T-helper 1 cell (primary cell): ENCODE data around the gene CYP46A1.

ENCODE experiments used
- DNase-seq, 5 donors: peaks; one replicate each; pipeline ENCODE4 v3.0.0-alpha.2; 2012 to 2020

CYP46A1 gene

GRCh38 chr14:99689266-99690236 lies 5.5 kb downstream of the CYP46A1 start:
- DNase-seq = no peak

DNA sequence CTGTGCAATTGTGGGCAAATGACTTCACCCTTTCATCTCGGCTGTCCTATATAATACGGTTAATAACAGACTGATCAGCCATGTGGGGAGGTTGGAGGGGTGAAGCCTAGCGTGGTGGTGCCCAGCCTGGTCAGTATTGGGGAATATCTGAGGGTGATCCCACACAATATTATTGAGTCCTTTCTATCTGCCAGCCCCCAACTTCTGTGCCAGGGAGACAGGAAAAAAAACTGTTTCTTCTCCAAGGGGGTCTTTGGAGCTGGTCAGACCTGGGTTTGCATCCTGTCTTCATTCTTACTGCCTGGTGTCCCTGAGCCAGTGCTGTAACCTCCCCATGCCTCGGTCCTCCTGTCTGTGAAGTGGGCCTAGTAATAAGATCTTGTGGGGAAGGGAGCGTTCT lies 6.5 kb downstream of the CYP46A1 start:
- DNase-seq = no peak

- no peak for DNase-seq
Observed at GRCh38 chr14:99691111-99691885, 7.2 kb downstream of the CYP46A1 start.

DNA sequence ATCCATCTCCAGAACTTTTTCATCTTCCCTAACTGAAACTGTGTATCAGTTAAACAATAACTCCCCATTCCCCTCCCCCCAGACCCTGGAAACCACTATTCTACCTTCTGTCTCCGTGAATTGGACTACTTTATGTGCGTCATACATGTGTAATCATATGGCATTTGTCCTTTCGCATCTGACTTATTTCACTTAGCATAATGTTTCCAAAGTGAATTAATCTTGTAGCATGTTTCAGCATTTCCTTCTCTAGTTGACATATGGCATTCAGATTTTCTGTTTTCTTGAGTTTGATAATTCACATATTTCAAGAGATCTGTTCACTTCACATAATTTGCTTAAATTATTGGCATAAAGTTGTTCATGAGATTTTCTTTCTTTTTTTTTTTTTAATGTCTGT lies 9.8 kb downstream of the CYP46A1 start:
- DNase-seq = no peak

DNA sequence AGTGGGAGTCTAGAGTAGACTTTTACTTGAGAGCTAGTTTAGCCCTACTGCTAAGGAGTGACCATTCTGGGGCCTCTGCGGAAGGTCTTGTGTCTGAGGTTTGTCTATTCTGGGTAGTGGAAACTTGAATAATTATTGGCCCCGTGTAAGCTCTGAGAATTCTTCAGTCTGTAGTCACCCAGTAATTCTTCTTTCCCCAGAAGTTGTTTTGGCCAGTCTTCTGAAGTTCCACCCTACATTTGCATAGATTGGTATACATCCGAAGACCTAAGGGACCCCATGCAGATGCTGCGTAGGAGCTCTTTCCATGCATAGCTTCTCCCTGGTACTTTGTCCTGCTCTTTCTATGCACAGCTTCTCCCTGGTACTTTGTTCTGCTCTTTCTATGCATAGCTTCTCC lies 12.8 kb downstream of the CYP46A1 start:
- DNase-seq = no peak

GRCh38 chr14:99698236-99698635 lies 14.1 kb downstream of the CYP46A1 start:
- DNase-seq = no peak

- no peak for DNase-seq
Observed at GRCh38 chr14:99698642-99699041, 14.5 kb downstream of the CYP46A1 start.

DNA sequence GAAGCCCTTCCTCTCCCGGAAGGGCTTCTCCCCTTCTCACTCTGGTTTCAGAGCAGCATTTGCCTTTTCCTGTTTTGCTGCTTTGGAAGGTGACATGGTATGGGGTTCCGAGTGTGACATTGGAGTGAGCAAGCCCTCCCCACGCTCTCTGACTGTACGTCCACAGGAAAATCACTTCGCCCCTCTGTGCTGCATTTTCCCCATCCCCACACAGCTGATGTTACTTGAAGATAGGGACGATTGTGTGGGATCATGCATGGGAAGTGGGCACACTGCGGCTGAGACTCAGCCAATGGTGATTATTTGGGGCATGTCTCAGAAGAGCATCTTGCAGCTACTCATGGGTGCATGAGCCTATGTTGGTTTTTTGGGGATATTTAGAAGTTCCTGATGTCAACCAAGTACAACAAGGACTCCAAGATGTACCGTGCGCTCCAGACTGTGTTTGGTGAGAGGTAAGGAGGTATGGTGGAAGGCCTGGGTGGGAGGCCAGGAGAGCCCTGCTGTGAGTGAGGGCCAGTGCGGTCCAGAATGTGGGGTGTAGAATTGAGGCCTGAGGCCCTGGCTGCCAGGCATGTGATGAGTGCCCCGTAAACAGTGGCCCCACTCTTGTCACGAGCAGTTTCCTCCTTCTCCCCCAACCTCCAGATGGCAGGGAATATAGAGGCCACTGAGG lies 15.1 kb downstream of the CYP46A1 start:
- no peak for DNase-seq

- DNase-seq = no peak
Observed at GRCh38 chr14:99699861-99700260, 15.8 kb downstream of the CYP46A1 start.

DNA sequence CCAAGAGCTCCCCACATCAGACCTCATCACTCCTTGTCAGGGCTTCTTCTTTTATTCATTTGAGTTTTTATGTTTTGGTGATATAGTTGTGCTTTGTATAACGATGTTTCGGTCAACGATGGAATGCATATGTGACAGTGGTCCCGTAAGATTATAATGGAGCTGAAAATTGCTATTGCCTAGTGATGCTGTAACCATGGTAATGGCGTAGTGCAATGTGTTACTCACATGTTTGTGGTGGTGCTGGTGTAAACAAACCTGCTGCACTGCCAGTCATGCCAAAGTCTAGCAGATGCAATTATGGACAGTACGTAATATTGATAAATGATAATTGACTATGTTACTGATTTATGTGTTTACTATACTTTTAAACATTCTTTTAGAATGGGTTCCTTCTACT lies 16.3 kb downstream of the CYP46A1 start:
- DNase-seq = no peak

GRCh38 chr14:99701260-99701659 lies 17.2 kb downstream of the CYP46A1 start:
- DNase-seq = no peak

DNA sequence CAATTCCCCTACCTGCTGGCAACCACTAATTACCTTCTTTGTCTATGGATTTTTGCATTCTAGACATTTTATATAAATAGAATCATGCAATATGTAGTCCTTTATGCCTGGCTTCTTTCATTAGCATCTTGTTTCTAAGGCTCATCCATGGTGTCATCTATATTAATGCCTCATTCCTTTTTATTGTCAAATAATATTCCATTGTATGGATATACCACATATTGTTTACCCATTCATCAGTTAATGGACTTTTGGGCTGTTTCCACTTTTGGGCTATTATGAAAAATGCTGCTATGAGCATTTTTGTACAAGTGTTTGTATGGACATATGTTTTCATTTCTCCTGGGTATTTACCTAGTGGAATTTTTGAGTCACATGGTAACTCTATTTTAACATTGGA lies 18.0 kb downstream of the CYP46A1 start:
- DNase-seq = no peak

- DNase-seq = no peak
Observed at GRCh38 chr14:99703381-99703780, 19.3 kb downstream of the CYP46A1 start.

- DNase-seq = no peak
Observed at GRCh38 chr14:99704037-99704436, 19.9 kb downstream of the CYP46A1 start.

DNA sequence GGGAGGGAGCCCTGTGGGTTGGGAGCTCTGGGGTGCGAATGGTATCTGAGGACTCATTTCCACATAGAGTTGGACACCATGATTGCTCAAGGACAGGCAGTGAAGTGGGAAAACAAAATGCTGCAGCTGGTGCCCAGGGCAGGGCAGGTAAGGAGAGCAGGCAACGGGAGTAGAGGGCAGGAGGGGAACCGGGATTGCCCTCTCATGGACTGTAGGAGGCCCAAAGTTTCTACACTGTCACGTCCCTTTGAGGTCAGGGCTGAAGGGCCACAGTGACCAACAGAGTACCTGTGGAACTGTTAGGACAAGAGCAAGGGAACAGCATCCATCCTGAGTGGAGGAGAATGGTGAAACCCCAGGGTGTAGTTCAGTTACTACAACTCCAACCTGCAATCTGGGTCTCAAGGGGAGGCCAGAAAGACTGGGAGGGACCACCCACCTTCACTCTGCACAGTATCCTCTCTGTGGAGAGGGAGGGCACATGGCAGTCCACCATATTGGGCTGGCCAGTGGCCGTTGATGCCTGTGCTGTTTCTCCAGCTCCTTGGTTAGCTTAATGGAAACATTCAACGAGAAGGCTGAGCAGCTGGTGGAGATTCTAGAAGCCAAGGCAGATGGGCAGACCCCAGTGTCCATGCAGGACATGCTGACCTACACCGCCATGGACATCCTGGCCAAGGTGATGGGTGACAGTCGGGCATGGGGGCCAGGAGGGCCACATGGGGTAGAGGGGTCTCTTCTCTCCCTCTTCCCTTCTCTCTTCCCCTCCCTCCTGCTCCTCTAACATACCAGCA lies 22.2 kb downstream of the CYP46A1 start:
- DNase-seq = no peak

DNA sequence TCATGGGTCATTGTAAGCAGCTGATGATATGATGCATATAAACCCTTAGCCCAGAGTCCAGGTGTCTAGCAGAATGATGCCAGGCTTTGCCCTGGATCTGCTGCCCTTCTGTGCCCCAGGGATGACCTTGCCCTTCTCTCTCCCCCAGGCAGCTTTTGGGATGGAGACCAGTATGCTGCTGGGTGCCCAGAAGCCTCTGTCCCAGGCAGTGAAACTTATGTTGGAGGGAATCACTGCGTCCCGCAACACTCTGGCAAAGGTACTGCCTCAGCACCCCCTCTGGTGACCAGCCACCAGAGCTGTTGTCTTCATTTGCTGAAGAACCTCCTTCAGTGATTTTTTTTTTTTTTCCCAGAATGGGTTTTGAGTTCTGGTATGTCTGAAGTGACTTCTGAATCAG lies 23.3 kb downstream of the CYP46A1 start:
- no peak for DNase-seq

DNA sequence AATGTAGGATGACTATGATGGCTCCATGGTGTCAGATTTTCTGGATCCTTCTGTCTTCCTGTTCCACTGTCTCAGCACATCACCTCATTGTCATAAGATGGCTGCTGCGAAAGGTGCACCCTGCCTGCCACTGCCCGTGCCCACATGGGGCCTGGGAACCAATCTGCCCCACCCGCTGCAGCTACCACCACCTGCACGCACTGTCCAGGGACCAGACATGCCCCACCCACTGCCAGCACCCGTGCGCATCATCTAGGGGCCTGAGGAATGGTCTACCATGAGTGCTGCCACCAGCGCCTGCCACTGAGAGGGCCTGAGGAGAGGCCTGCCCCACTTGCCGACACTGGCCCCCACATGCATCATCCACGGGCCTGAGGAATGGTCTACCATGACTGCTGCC lies 23.8 kb downstream of the CYP46A1 start:
- DNase-seq = no peak

GRCh38 chr14:99708449-99708848 lies 24.4 kb downstream of the CYP46A1 start:
- no peak for DNase-seq

DNA sequence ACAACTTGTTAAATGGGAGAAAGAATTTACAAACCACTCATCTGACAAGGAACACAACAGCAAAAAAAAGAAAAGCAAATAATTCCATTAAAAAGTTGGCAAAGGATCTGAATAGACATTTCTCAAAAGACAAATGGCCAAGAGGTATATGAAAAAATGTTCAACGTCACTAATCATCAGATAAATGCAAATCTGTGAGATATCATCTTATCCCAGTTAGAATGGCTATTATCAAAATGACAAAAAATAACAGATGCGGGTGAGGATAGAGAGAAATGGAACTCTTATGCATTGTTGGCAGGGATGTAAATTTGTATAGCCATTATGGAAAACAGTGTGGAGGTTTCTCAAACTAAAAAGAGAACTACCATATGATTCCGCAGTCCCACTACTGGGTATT lies 29.9 kb downstream of the CYP46A1 start:
- no peak for DNase-seq

DNA sequence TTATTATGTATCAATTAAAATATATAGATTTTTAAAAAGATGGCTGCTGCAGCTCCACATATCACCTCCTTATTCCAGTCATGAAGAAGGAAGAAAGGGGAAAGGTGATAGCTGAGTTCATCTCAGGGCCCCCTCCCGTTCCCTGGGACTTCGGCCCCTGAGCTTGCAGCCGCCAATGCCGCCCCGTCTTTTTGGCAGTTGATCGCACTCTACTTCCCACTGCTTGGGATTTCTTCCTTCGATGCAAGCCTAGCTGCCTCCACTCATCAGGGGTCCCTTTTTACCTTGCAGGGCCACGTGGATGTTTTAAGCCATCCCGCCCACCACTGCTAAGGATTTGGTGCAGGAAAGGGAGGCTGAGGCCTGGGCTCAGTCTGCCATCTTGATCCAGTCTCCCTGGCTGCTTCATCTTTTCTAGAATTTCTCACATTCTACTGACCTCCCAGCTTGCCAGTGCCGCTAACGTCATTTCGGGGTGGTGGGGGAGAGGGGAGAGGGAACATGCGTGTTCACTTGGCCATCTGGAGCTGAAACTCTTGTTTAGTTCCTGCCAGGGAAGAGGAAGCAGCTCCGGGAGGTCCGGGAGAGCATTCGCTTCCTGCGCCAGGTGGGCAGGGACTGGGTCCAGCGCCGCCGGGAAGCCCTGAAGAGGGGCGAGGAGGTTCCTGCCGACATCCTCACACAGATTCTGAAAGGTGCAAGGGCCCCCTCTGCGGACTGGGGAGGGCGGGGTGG lies 31.3 kb downstream of the CYP46A1 start:
- DNase-seq = no peak

DNA sequence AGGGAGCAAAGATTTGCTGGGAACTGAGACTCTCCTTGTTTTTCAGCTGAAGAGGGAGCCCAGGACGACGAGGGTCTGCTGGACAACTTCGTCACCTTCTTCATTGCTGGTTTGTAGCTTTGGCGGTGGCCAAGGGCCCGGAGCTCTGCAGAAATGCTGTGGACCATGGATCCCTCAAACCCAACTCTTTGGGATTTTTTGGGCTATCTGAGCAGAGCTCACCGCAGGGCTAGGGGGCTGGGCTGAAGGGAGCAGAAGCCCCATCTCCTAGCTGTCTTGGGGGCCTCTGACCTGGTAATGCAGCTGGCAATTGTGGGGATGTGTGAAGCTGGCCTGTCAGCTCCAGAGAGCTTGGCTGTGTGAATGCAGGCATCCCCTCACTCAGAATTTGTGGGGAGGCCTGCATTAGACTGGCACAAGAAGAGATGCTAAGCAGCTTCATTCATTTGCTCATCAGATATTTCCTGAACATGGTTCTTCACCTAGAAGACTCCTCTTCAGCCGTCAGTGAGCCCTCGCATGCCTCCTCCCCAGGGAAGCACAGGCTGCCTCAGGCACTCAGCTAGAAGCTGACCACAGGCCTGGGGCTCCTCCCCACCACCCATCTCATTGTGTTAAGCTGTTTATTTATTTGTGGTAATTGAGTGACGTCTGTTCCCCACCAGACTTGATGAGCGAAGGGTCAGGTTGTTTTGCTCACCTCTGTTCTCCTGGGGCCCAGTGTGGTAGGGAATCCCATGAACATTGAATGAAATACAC lies 32.2 kb downstream of the CYP46A1 start:
- DNase-seq = no peak
